Measurements from ENCODE around the gene CCDC149.

Gene CCDC149

GRCh38 chr4:24799196-24799543 lies 113.7 kb downstream of the CCDC149 start:
- FAIRE-seq = no peak

DNA sequence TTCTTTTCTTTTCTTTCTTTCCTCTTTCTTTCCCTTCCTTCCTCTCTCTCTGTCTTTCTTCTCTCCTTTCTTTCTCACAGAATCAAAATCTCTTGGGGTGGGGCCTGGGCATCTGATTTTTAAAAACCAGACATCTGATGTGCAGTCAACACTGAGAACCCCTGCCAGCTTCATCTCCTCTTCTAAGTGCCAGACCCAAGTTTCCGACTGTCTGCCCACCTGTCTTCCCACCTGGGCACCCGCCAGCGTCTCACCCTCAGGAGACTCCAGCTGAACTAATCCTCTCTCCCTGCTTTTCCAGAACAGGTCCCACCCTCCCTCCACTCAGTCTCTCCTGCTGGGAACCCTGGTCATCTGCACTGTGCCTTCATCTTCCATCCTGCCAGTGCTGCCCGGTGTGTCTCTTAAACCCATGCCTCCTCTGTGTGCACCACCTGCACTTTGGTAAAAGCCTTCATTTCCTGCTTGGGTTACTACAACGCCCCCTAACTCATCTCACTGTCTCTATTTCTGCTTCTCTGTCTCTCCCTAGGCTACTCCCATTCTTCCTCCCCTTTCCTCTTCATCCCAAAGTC lies 114.7 kb downstream of the CCDC149 start:
- no peak for FAIRE-seq

- no peak for FAIRE-seq
Observed at GRCh38 chr4:24796620-24797019, 116.2 kb downstream of the CCDC149 start.

DNA sequence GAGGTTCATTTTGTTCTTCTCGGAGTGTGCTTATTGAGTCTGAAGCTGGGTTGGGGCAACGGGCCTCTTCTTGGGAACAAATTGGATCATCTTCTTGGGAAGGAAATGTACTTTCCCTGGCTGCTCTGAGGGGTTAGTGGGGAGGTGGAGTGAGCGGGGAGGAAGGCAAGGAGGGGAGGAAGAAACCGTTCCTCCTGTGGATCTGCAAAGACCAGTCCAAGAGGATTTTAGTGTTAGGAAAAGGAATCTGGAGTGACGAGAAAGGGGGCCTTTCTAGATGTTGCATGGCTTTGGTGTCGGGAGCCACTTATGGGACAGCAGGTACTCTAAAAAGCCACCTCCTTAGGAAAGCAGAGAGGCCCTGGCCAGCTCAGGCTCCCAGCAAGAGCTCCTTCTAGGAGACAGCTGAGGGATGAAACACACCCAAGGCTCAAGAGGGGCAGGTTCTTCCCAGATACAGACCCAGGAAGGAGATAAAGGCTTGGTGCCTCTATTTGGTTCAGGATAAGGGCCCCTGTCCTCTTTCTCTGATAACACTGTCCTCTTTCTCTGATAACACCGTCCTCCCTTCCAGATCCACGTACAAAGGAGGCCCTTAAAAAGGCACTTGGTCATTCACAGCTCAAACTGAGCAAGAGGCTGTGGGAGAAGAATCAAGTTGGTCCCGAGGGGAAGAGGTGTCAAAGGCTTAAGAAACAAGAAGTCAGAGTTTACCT lies 117.0 kb downstream of the CCDC149 start:
- no peak for FAIRE-seq

DNA sequence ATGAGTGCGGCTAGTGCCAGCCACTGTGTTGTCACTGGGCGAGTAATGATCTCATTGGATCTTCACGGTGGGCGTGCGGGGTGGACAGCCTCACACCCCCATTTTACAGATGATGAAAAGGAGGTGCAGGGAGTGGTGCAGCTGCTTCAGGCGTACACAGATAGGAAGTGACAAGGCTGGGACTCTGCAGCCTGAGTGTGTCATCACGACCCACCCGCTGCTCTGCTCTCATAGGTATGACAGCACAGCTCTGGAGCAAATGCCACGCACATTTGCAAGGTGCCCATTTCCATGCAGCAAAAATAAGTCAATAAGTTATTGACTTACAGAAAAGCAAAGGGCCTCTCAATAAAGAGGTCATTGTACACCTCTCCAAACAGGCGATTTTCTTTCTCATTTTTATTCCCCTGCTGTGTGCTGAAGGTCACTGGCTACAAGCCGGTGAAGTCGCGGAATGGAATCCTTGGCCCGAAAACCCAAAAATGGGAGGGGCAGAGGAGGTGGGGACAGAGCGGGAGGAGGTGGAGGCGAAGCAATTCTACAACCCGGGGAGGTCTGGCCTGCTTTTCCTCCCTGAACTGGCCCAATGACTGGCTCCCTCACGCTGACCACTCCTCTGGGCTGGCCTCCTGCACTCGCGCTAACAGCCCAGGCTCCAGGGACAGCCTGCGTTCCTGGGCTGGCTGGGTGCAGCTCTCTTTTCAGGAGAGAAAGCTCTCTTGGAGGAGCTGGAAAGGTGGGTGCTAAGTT lies 117.8 kb downstream of the CCDC149 start, which contains the start of gene SOD3:
SOD3 (plus strand) TSS at position 658 of the 750 bp plus-strand sequence. CDS start 3,949 bp downstream, outside the sequence.
- no peak for FAIRE-seq

- FAIRE-seq = no peak
Observed at GRCh38 chr4:24794480-24794879, 118.4 kb downstream of the CCDC149 start.

- no peak for FAIRE-seq
Observed at GRCh38 chr4:24794051-24794450, 118.8 kb downstream of the CCDC149 start.

GRCh38 chr4:24793219-24794005 lies 119.4 kb downstream of the CCDC149 start:
- FAIRE-seq = no peak

GRCh38 chr4:24792552-24792951 lies 120.3 kb downstream of the CCDC149 start:
- no peak for FAIRE-seq

- FAIRE-seq = no peak
Observed at GRCh38 chr4:24791043-24791442, 121.8 kb downstream of the CCDC149 start.

DNA sequence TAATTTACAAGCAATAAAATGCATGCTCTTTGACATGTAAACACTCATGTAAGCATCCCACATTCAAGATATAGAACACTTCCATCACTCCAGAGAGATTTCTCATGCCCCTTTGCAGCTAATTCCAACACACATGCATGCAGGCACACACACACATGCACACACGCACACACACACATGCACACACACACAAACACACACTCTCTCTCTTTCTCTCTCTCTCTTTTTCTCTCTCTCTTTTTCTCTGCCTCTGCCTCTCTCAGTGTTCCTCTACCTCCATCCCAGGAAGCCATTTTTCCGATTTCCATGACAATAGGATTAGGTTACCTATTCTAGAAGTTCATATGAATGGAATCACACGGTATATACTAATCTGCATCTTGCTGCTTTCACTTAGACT lies 129.3 kb downstream of the CCDC149 start:
- no peak for FAIRE-seq

DNA sequence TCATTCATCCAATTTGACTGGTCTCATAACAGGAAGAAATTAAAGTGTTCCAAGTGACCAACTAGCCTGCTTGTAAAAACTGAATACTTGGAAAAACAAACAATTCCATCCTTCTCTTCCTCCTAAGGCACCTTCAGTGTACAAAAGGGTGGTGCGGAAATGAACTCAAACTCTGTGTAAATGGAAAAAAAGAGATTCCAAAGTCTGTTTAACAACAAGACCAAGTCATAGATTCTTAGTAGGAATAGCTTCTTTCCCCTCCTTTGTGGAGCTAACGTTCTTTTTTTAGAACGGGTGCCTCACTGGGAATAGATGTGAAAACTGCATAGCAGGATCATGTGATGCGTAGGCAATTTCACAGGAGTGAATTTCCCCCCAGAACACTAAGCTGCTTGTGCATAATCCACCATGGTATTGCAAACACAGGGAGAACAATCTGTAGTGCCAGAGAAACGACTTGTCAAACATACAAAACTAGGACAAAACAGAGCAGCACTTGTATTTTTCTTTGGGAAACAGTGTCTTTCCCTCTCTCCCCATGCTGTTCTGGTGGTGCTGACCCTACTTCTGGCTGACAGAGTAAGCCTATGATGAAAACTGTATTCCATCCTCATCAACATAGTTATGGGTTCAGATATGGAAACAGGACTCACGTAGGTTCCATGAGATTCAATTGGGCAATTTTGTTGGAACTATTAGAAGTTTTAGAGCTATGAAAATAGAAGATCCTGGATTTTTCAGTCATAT lies 130.7 kb downstream of the CCDC149 start:
- FAIRE-seq = no peak

GRCh38 chr4:24780936-24781495 lies 131.8 kb downstream of the CCDC149 start:
- no peak for FAIRE-seq

GRCh38 chr4:24778464-24779225 lies 134.2 kb downstream of the CCDC149 start:
- no peak for FAIRE-seq

GRCh38 chr4:24777536-24778463 lies 135.0 kb downstream of the CCDC149 start:
- FAIRE-seq = peak; percentile 17

GRCh38 chr4:24775750-24776149 lies 137.1 kb downstream of the CCDC149 start:
- FAIRE-seq = no peak

DNA sequence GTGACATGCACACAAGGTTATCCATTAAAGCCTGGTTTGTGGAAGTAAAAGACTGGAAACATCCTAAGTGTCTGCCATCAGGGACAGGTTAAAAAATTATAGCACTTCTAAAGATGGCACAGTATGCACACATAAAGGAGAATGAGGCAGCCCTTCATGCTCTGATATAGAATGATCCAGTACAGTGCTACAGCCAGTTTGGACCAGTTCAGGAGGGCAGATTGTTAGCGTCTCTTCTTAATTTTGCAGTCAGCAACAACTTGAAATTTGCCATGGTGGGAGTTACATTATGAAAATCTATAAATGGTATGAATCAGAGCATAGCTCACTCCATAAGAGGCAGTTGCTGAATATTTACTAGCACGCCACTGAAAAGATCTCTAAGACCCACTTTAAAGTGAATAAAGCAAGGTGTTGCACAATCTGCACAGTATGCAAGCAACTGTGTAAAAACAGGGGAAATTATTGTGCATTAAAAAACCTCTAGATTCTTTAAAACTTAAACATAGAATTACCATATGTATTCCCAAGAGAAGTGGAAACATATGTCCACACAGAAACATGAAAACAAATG lies 137.7 kb downstream of the CCDC149 start:
- FAIRE-seq = no peak

DNA sequence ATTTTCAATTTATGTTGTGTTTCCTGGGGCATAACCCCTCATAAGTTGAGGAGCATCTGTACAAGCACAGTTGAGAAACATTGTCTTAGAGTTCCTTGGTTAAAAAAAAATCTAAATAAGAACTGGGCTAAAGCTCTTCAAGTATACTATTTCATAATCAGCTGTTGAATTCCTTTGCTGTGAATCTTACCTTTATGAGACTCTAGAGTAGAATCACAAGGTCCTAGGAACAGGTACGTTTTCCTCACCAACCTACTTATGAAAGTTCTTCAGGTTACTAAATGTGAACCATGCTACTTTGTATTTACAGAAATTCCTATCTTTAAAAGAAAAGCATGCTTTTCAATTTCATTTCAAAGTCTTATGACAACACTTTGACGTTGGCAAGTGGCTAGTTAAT lies 138.4 kb downstream of the CCDC149 start:
- FAIRE-seq = no peak

GRCh38 chr4:24772952-24773351 lies 139.9 kb downstream of the CCDC149 start:
- FAIRE-seq = no peak

Data from islet of Langerhans (tissue), 1 donor.